Stimulated activated CD4-positive, alpha-beta T cell treated with anti-CD3 and anti-CD28 coated beads, Interleukin-1b, Interleukin-23, amount 100 ng/mL, for 4 hours (primary cell): ENCODE measurements around the gene PSMD11.
"Not testable (repeated sequence)": the region's sequence is repeated elsewhere in the genome, so short reads cannot be mapped to it uniquely, and the experiment has no call there.

Experiments
- DNase-seq, 2 donors: peaks; one replicate each; pipeline ENCODE4 v3.0.0-alpha.2; 2020; ENCODE audit warnings: low read depth in 2 of 2

Gene PSMD11

GRCh38 chr17:32514606-32515005 is 70.3 kb downstream of the PSMD11 start:
- no peak for DNase-seq

GRCh38 chr17:32515677-32516383 is 71.5 kb downstream of the PSMD11 start:
- DNase-seq, result no peak

GRCh38 chr17:32516450-32516849 is 72.1 kb downstream of the PSMD11 start:
- DNase-seq, result no peak

- DNase-seq, result no peak
These were observed 72.8 kb downstream of the PSMD11 start for GRCh38 chr17:32516940-32517701.

- DNase-seq, result no peak
These were observed 73.7 kb downstream of the PSMD11 start for GRCh38 chr17:32517982-32518381.

- no peak for DNase-seq
These were observed 74.4 kb downstream of the PSMD11 start for GRCh38 chr17:32518646-32519227.

- peak; percentile 27 to 36 for DNase-seq
These were observed 75.2 kb downstream of the PSMD11 start for GRCh38 chr17:32519228-32520103.

GRCh38 chr17:32520104-32520701 is 75.9 kb downstream of the PSMD11 start:
- DNase-seq, result no peak

- no peak for DNase-seq
These were observed 76.6 kb downstream of the PSMD11 start for GRCh38 chr17:32520737-32521404.

GRCh38 chr17:32523017-32523680 is 78.8 kb downstream of the PSMD11 start:
- DNase-seq, result no peak

GRCh38 chr17:32523827-32524552 is 79.7 kb downstream of the PSMD11 start:
- DNase-seq, result no peak

- DNase-seq, result not testable (repeated sequence)
These were observed 80.2 kb downstream of the PSMD11 start for GRCh38 chr17:32524553-32524880.

GRCh38 chr17:32525122-32525521 is 80.8 kb downstream of the PSMD11 start:
- DNase-seq, result no peak

- DNase-seq, result no peak
These were observed 82.8 kb downstream of the PSMD11 start for GRCh38 chr17:32527146-32527545.

GRCh38 chr17:32528825-32529224 is 84.5 kb downstream of the PSMD11 start:
- no peak for DNase-seq

- no peak for DNase-seq
These were observed 85.3 kb downstream of the PSMD11 start for GRCh38 chr17:32529604-32530003.
